ENCODE measurements around the gene PLP2. TPM values are rescaled to one million over a fixed set of nuclear protein-coding genes. Genes with fewer than 3 reads are reported as not detected.

The PLP2 gene
- total RNA-seq, 3 donors from 2014 or later (not counting 1 experiment from before 2014, with no cell fraction given), result 29.3 to 69.7 (median 34.8) TPM

DNA sequence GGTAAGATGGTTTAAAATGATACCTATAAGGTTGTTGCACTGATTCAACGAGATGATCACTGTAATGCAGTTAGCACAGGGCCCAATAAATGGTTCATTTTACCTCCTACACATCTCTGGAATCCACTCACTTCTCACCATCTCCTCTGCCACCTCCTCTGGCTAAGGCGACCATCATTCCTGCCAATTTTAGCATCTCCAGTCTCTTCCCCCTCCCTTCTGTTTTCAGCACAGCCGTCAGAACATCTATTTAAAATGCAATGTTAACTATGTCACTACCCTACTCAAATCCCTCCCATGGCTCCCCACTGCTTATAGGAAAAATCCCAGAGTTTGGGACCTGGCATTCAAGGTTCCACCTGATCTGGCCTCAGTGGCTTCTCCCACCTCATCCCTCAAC is 31.8 kb downstream of the PLP2 start:
- H3K27ac ChIP-seq (ENCODE audit: low read length), result no peak overlapping the region
- no peaks in the 10 kb centered on the region for H3K9me3 Mint-ChIP-seq
- no peak for ATAC-seq
- H3K27me3 ChIP-seq (ENCODE audit: control insufficient read depth, insufficient read depth, low read length), result no peaks in the 10 kb centered on the region
- H3K27ac Mint-ChIP-seq, result no peak overlapping the region
- no peaks in the 10 kb centered on the region for H3K36me3 ChIP-seq (ENCODE audit: control insufficient read depth, insufficient read depth, low read length)
- peaks cover 18% of the 10 kb centered on the region for H3K4me1 ChIP-seq (ENCODE audit: control insufficient read depth, insufficient read depth, low read length)
- 90% methylated on average over 3 of the region's 3 CpGs for WGBS (ENCODE audit: insufficient coverage)
- intact Hi-C loops (cut with micrococcal nuclease), result no loop called here
- no peaks in the 10 kb centered on the region for H3K27me3 Mint-ChIP-seq (ENCODE audit: low read depth in 2 of 2)
- H3K36me3 Mint-ChIP-seq, result no peaks in the 10 kb centered on the region
- peaks cover 0 to 13% of the 10 kb centered on the region in 2 donors for H3K4me1 Mint-ChIP-seq
- DNase-seq, result no peak
- no peaks in the 10 kb centered on the region for H3K9me3 ChIP-seq (ENCODE audit: control insufficient read depth, insufficient read depth, low read length)
- H3K4me3 ChIP-seq (ENCODE audit: low read length), result no peak overlapping the region
- TF ChIP-seq, protein P1, sequence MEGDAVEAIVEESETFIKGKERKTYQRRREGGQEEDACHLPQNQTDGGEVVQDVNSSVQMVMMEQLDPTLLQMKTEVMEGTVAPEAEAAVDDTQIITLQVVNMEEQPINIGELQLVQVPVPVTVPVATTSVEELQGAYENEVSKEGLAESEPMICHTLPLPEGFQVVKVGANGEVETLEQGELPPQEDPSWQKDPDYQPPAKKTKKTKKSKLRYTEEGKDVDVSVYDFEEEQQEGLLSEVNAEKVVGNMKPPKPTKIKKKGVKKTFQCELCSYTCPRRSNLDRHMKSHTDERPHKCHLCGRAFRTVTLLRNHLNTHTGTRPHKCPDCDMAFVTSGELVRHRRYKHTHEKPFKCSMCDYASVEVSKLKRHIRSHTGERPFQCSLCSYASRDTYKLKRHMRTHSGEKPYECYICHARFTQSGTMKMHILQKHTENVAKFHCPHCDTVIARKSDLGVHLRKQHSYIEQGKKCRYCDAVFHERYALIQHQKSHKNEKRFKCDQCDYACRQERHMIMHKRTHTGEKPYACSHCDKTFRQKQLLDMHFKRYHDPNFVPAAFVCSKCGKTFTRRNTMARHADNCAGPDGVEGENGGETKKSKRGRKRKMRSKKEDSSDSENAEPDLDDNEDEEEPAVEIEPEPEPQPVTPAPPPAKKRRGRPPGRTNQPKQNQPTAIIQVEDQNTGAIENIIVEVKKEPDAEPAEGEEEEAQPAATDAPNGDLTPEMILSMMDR (IDR thresholded peaks at IDR 0.05), result no peak
- no peak overlapping the region for H3K4me3 Mint-ChIP-seq

DNA sequence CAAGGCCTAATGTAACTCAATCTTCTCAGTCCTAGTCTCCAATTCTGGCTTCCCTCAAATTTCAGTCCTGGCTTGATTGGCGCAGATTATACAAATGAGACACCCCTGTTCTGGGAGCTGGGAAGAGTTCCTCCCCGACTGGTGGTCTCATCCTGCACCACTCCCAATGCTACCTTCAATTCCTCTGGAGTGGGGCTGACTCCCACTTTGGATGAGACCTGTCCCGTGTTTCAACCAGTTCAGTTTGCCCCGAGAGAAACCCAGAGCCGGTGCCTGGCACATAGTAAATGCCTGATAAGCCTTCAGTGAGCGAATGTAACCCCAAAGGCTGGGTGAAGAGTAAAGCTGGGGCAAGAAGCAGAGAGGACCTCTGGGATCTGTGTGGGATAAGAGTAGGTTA is 32.3 kb downstream of the PLP2 start:
- ATAC-seq (no peak), DNase-seq (no peak)
- Histone ChIP-seq H3K36me3 (ENCODE audit: control insufficient read depth, insufficient read depth, low read length) (no peaks in the 10 kb centered on the region), H3K27ac (ENCODE audit: low read length) (no peak overlapping the region), H3K9me3 (ENCODE audit: control insufficient read depth, insufficient read depth, low read length) (no peaks in the 10 kb centered on the region), H3K4me3 (ENCODE audit: low read length) (no peak overlapping the region), H3K4me1 (ENCODE audit: control insufficient read depth, insufficient read depth, low read length) (peaks cover 16% of the 10 kb centered on the region), H3K27me3 (ENCODE audit: control insufficient read depth, insufficient read depth, low read length) (no peaks in the 10 kb centered on the region)
- Mint-ChIP-seq H3K36me3 (no peaks in the 10 kb centered on the region), H3K27ac (no peak overlapping the region), H3K4me1 (peaks cover 0 to 10% of the 10 kb centered on the region in 2 donors), H3K9me3 (no peaks in the 10 kb centered on the region), H3K27me3 (ENCODE audit: low read depth in 2 of 2) (no peaks in the 10 kb centered on the region), H3K4me3 (no peak overlapping the region)
- WGBS (ENCODE audit: insufficient coverage), result 94% methylated on average over 5 of the region's 6 CpGs
- TF ChIP-seq, protein P1 (IDR thresholded peaks at IDR 0.05), result no peak
- intact Hi-C loops (cut with micrococcal nuclease), result no loop called here

DNA sequence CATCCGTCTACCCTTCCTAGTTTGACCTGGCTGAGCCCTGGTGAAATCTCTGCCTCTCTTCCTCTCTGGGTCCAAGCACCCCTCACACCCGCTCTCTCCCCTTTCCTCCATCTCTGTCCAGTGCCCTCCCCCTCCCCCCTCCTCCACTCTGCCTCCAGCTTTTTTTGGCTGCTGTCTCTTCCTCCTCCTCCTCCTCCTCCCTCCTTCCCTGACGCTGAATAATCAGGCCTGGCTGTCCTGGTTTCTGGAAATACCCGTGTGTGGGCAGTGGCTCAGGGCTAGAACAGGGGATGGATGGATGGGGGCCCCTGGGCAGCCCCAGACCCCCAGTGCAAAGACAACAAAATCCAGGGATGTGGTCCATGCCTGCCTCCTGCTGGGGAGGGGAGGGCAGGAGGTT is 33.0 kb downstream of the PLP2 start:
- 77% methylated on average over 4 of the region's 4 CpGs for WGBS (ENCODE audit: insufficient coverage)
- ATAC-seq (no peak), DNase-seq (no peak)
- Histone ChIP-seq H3K36me3 (ENCODE audit: control insufficient read depth, insufficient read depth, low read length) (no peaks in the 10 kb centered on the region), H3K9me3 (ENCODE audit: control insufficient read depth, insufficient read depth, low read length) (no peaks in the 10 kb centered on the region), H3K27me3 (ENCODE audit: control insufficient read depth, insufficient read depth, low read length) (no peaks in the 10 kb centered on the region), H3K4me1 (ENCODE audit: control insufficient read depth, insufficient read depth, low read length) (peaks cover 9% of the 10 kb centered on the region), H3K4me3 (ENCODE audit: low read length) (no peak overlapping the region), H3K27ac (ENCODE audit: low read length) (no peak overlapping the region)
- TF ChIP-seq, protein P1 (IDR thresholded peaks at IDR 0.05), result no peak
- Mint-ChIP-seq H3K4me1 (peaks cover 0 to 6% of the 10 kb centered on the region in 2 donors), H3K27ac (no peak overlapping the region), H3K27me3 (ENCODE audit: low read depth in 2 of 2) (no peaks in the 10 kb centered on the region), H3K9me3 (no peaks in the 10 kb centered on the region), H3K36me3 (no peaks in the 10 kb centered on the region), H3K4me3 (no peak overlapping the region)
- intact Hi-C loops (cut with micrococcal nuclease), result no loop called here

DNA sequence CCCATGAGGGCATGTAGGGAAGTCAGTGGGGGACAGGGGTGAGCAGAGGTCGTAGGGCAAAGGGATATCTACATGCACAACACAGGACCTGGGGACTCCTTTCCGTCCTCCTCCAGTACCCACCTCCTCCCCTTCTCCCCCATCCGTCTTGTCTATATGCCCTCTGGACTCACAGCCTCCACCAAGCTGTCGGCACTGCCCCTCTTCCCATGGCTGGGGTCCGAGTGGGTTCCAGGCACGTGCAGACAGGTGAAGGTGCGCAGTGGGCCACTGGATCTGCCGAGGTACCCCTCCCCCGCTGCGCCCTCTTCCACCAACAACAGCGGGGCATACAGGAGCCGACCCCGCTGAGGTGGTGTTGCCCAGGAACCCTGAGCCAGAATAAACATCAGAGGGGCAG is 33.7 kb downstream of the PLP2 start:
- intact Hi-C loops (cut with micrococcal nuclease), result no loop called here
- 86% methylated on average over 6 of the region's 13 CpGs for WGBS (ENCODE audit: insufficient coverage)

More for the DNA sequence above, 33.7 kb downstream of the PLP2 start:
- Mint-ChIP-seq H3K27ac (no peak overlapping the region), H3K4me1 (peaks cover 0 to 4% of the 10 kb centered on the region in 2 donors), H3K27me3 (ENCODE audit: low read depth in 2 of 2) (no peaks in the 10 kb centered on the region), H3K9me3 (no peaks in the 10 kb centered on the region), H3K36me3 (no peaks in the 10 kb centered on the region), H3K4me3 (no peak overlapping the region)
- TF ChIP-seq, protein P1 (IDR thresholded peaks at IDR 0.05), result no peak
- no peaks in the 10 kb centered on the region for H3K27me3 ChIP-seq (ENCODE audit: control insufficient read depth, insufficient read depth, low read length)
- DNase-seq, result no peak
- H3K4me1 ChIP-seq (ENCODE audit: control insufficient read depth, insufficient read depth, low read length), result peaks cover 4% of the 10 kb centered on the region
- no peak overlapping the region for H3K27ac ChIP-seq (ENCODE audit: low read length)
- no peak overlapping the region for H3K4me3 ChIP-seq (ENCODE audit: low read length)
- no peaks in the 10 kb centered on the region for H3K9me3 ChIP-seq (ENCODE audit: control insufficient read depth, insufficient read depth, low read length)
- ATAC-seq, result no peak
- no peaks in the 10 kb centered on the region for H3K36me3 ChIP-seq (ENCODE audit: control insufficient read depth, insufficient read depth, low read length)

Data from natural killer cell (primary cell).